Gastroesophageal sphincter (tissue), 3 donors: ENCODE measurements around the gene NELFB.

Experiments used
- CTCF ChIP-seq, 4 experiments: fragments of 200-600 bp in 2 of 4; fragments of 450-650 bp in 2 of 4; sonication (generic) in 1 of 4; IDR thresholded peaks; one replicate each; pipeline ENCODE4 v1.5.1; 2017 to 2019; ENCODE audit warnings: antibody characterized with exemption in 4 of 4, mild to moderate bottlenecking in 2 of 4, moderate library complexity in 2 of 4
- EP300 ChIP-seq: sonication (generic); formaldehyde crosslinking; IDR thresholded peaks from one replicate; pipeline ENCODE4 v1.6.1; 2017; ENCODE audit warnings: antibody characterized with exemption, mild to moderate bottlenecking
- POLR2A ChIP-seq, 2 donors: fragments of 450-650 bp; IDR thresholded peaks; one replicate each; pipeline ENCODE4 v1.6.1; 2017; ENCODE audit warnings: antibody characterized with exemption in 2 of 2, mild to moderate bottlenecking in 2 of 2, moderate library complexity in 1 of 2

- TF ChIP-seq CTCF (IDR thresholded peaks at IDR 0.05) (no peak), EP300 (no peak), POLR2A (IDR thresholded peaks at IDR 0.05) (no peak)
These were observed 38.0 kb downstream of the NELFB start for GRCh38 chr9:137293094-137293481.
